ENCODE measurements around the gene ZSCAN9.

ZSCAN9 gene

GRCh38 chr6:28254121-28254519 lies 29.0 kb downstream of the ZSCAN9 start:
- Histone ChIP-seq H3K27ac (no peak overlapping the region), H3K36me3 (peaks cover 4% of the 10 kb centered on the region; the same call in 1 of the 2 replicates), H3K4me3 (ENCODE audit: low read depth, low read length) (no peak overlapping the region), H3K27me3 (ENCODE audit: insufficient read depth, low read depth, severe bottlenecking) (no peaks in the 10 kb centered on the region), H3K9me3 (ENCODE audit: severe bottlenecking) (no peaks in the 10 kb centered on the region)
- DNase-seq, result no peak
- TF ChIP-seq CTCF (IDR thresholded peaks at IDR 0.05; ENCODE audit: low read depth, low read length), result no peak

DNA sequence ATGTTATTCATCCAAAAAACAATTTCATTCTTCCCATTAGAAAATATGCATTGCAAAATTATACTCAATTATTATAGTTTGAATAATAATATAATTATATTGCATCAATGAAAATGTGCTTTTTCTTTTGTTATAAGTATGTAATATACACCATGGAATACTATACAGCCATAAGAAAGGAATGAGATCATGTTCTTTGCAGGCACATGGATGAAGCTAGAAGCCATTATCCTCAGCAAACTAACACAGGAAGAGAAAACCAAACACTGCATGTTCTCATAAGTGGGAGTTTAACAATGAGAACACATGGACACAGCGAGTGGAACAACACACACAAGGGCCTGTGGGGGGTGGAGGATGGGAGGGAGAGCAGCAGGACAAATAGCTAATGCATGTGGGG lies 32.0 kb downstream of the ZSCAN9 start:
- H3K4me3 ChIP-seq (ENCODE audit: low read depth, low read length), result no peak overlapping the region
- H3K9me3 ChIP-seq (ENCODE audit: severe bottlenecking), result no peaks in the 10 kb centered on the region
- no peaks in the 10 kb centered on the region for H3K27me3 ChIP-seq (ENCODE audit: insufficient read depth, low read depth, severe bottlenecking)
- H3K36me3 ChIP-seq, result no peaks in the 10 kb centered on the region
- no peak overlapping the region for H3K27ac ChIP-seq
- TF ChIP-seq CTCF (IDR thresholded peaks at IDR 0.05; ENCODE audit: low read depth, low read length), result no peak
- DNase-seq, result no peak

- TF ChIP-seq CTCF (IDR thresholded peaks at IDR 0.05; ENCODE audit: low read depth, low read length), result no peak
- H3K4me3 ChIP-seq (ENCODE audit: low read depth, low read length), result no peak within 1 kb of the TSS
- no peak within 1 kb of the TSS for H3K27ac ChIP-seq
- DNase-seq, result no peak
- H3K36me3 ChIP-seq, result no peaks in the 10 kb centered on the region
- H3K27me3 ChIP-seq (ENCODE audit: insufficient read depth, low read depth, severe bottlenecking), result no peaks in the 10 kb centered on the region
- H3K9me3 ChIP-seq (ENCODE audit: severe bottlenecking), result no peaks in the 10 kb centered on the region
These were observed 34.1 kb downstream of the ZSCAN9 start, which contains the start of gene NKAPL for GRCh38 chr6:28258877-28259777. Gene NKAPL (plus strand): TSS chr6:28259297. CDS start chr6:28259372, 75 bp downstream.

- no peaks in the 10 kb centered on the region for H3K27me3 ChIP-seq (ENCODE audit: insufficient read depth, low read depth, severe bottlenecking)
- no peaks in the 10 kb centered on the region for H3K9me3 ChIP-seq (ENCODE audit: severe bottlenecking)
- H3K36me3 ChIP-seq, result no peaks in the 10 kb centered on the region; the same call in 1 of the 2 replicates
- TF ChIP-seq CTCF (IDR thresholded peaks at IDR 0.05; ENCODE audit: low read depth, low read length), result no peak
- H3K4me3 ChIP-seq (ENCODE audit: low read depth, low read length), result no peak overlapping the region
- H3K27ac ChIP-seq, result no peak overlapping the region
- DNase-seq, result no peak
These were observed 38.8 kb downstream of the ZSCAN9 start for GRCh38 chr6:28263922-28264321.

- DNase-seq, result no peak
- TF ChIP-seq CTCF (IDR thresholded peaks at IDR 0.05; ENCODE audit: low read depth, low read length), result no peak
- H3K27ac ChIP-seq, result no peak overlapping the region
- H3K36me3 ChIP-seq, result no peaks in the 10 kb centered on the region; the same call in 1 of the 2 replicates
- H3K4me3 ChIP-seq (ENCODE audit: low read depth, low read length), result no peak overlapping the region
- H3K27me3 ChIP-seq (ENCODE audit: insufficient read depth, low read depth, severe bottlenecking), result no peaks in the 10 kb centered on the region
- H3K9me3 ChIP-seq (ENCODE audit: severe bottlenecking), result no peaks in the 10 kb centered on the region
These were observed 39.8 kb downstream of the ZSCAN9 start for GRCh38 chr6:28264834-28265401.
